Tibial artery (tissue), 4 donors: ENCODE results near the gene TAS2R60.
"Not testable (repeated sequence)": the region's sequence is repeated elsewhere in the genome, so short reads cannot be mapped to it uniquely, and the experiment has no call there.

ENCODE experiments used
- DNase-seq, 2 donors: peaks; one replicate each; pipeline ENCODE4 v3.0.0-alpha.2; 2019
- H3K27ac ChIP-seq, 2 donors: fragments of 200-600 bp; sonication (generic) in 1 of 2; 1 replicate in 1 of 2; 2 replicates in 1 of 2; pipeline ENCODE4 v1.5.1; 2018 to 2019; ENCODE audit warnings: mild to moderate bottlenecking in 1 of 2
- H3K27me3 ChIP-seq, 2 donors: fragments of 200-600 bp; sonication (generic) in 1 of 2; one replicate each; pipeline versions ENCODE4 v1.5.1 to v1.6.0; 2016 to 2019
- H3K36me3 ChIP-seq, 3 donors: fragments of 200-600 bp; sonication (generic) in 2 of 3; one replicate each; pipeline ENCODE4 v1.5.1; 2016 to 2019; ENCODE audit warnings: mild to moderate bottlenecking in 2 of 3
- H3K4me1 ChIP-seq, 4 donors: fragments of 200-600 bp; sonication (generic) in 2 of 4; 1 replicate in 3 of 4; 2 replicates in 1 of 4; pipeline ENCODE4 v1.5.1; 2016 to 2019
- H3K4me3 ChIP-seq, 2 donors: fragments of 200-600 bp; sonication (generic) in 1 of 2; 1 replicate in 1 of 2; 2 replicates in 1 of 2; pipeline ENCODE4 v1.5.1; 2018 to 2019; ENCODE audit warnings: mild to moderate bottlenecking in 2 of 2
- H3K9me3 ChIP-seq, 3 donors: fragments of 200-600 bp; sonication (generic) in 1 of 3; one replicate each; pipeline ENCODE4 v1.5.1; 2016 to 2019
- intact Hi-C: fragments of 100-400 bp; cut with DNase I; formaldehyde crosslinking; loops from one replicate; pipeline ENCODE4 v1.15.0; 2023; ENCODE audit warnings: low total_unique reads
- TF ChIP-seq, protein P1 (sequence below), 2 experiments: fragments of 200-600 bp in 1 of 2; fragments of 450-650 bp in 1 of 2; IDR thresholded peaks; one replicate each; pipeline ENCODE4 v1.5.1; 2017 to 2019; ENCODE audit warnings: antibody characterized with exemption in 2 of 2, mild to moderate bottlenecking in 1 of 2, moderate library complexity in 1 of 2

TAS2R60 gene

DNA sequence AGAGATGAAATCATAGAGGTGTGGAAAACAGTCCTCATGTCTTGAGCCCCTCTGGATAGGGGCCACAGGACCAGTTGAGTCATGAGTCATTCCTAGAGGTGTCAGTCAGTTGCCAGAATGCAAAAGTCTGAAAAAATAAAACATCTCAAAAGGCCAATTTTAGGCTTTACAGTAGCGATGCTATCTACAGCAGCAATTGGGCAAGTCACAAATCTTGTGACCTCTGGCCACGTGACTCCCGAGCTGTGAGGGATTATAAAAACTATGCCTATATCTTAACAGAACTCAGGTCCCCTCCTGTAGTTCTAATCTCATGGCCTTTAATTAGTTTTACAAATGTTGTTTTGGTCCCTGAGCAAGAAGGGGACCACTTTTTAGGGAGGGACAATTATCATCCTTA is 18.8 kb downstream of the TAS2R60 start:
- no peak for DNase-seq
- Histone ChIP-seq H3K36me3 (no peaks in the 10 kb centered on the region), H3K4me3 (no peak overlapping the region), H3K4me1 (no peaks in the 10 kb centered on the region), H3K9me3 (no peaks in the 10 kb centered on the region), H3K27me3 (no peaks in the 10 kb centered on the region), H3K27ac (no peak overlapping the region)
- TF ChIP-seq, protein P1, sequence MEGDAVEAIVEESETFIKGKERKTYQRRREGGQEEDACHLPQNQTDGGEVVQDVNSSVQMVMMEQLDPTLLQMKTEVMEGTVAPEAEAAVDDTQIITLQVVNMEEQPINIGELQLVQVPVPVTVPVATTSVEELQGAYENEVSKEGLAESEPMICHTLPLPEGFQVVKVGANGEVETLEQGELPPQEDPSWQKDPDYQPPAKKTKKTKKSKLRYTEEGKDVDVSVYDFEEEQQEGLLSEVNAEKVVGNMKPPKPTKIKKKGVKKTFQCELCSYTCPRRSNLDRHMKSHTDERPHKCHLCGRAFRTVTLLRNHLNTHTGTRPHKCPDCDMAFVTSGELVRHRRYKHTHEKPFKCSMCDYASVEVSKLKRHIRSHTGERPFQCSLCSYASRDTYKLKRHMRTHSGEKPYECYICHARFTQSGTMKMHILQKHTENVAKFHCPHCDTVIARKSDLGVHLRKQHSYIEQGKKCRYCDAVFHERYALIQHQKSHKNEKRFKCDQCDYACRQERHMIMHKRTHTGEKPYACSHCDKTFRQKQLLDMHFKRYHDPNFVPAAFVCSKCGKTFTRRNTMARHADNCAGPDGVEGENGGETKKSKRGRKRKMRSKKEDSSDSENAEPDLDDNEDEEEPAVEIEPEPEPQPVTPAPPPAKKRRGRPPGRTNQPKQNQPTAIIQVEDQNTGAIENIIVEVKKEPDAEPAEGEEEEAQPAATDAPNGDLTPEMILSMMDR (IDR thresholded peaks at IDR 0.05) = no peak
- intact Hi-C loops = no loop called here

DNA sequence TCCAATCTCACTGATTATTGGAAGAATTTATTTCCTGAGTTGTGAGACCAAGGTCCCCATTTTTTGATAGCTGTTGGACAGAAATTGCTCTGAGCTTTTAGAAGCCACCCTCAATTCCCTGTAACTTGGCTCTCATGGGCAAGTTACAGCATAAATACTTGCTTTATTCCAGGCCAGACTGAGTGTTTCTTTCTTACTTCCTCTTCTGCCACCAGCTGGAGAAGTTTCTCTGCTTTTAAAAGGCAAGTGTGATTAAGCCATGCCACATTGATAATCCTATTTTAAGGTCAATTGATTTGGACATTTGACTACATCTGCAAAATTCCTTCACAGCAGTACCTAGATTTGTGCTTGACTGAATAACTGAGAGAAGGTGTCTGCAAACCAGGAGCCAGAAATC is 20.3 kb downstream of the TAS2R60 start:
- H3K27me3 ChIP-seq = no peaks in the 10 kb centered on the region
- intact Hi-C loops = no loop called here
- TF ChIP-seq, protein P1 (IDR thresholded peaks at IDR 0.05) = no peak
- H3K4me1 ChIP-seq = no peaks in the 10 kb centered on the region
- H3K9me3 ChIP-seq = no peaks in the 10 kb centered on the region
- no peak overlapping the region for H3K4me3 ChIP-seq
- H3K27ac ChIP-seq = no peak overlapping the region
- H3K36me3 ChIP-seq = no peaks in the 10 kb centered on the region
- DNase-seq = no peak

DNA sequence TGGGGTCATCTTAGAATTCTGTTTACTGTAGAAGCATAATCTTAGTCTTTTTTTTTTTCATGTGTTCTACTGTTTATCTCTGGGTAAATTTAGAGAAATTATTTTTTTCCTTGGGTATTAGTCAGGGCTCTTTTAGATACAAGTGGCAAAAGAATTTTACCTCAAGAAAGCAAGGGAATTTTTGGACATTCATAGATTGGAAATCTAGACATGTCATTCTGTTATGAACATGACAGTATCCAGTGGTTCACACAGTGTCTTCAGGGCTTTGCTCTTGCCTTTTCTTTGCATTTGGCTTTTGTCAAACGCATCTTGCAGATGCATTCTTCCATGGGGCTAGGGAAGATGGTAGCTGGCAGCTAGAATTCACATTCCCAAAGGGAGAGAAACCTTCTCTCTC is 20.7 kb downstream of the TAS2R60 start:
- intact Hi-C loops = no loop called here
- H3K4me3 ChIP-seq = no peak overlapping the region
- H3K9me3 ChIP-seq = no peaks in the 10 kb centered on the region
- no peaks in the 10 kb centered on the region for H3K36me3 ChIP-seq
- no peak overlapping the region for H3K27ac ChIP-seq
- no peaks in the 10 kb centered on the region for H3K4me1 ChIP-seq
- H3K27me3 ChIP-seq = no peaks in the 10 kb centered on the region
- no peak for DNase-seq
- TF ChIP-seq, protein P1 (IDR thresholded peaks at IDR 0.05) = no peak

DNA sequence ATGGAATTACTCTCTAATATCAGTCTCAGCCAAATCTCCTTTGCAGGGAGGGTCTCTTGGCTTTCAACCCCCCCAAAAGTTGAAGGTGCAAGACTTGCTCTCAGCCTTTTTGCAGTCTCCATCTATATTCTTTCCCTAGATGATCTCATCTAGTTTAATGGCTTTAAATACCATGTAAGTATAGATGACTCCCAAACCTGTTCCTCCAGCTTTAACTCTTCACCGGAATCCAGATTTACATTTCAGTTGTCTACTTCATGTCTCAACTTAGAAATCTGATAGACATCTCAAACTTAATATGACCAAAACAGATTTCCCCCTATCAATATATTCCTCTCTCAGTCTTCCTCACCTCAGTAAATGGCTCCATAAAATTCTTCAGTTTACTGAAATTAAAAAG is 24.5 kb downstream of the TAS2R60 start:
- DNase-seq = no peak
- Histone ChIP-seq H3K4me3 (no peak overlapping the region), H3K9me3 (peaks cover 0 to 5% (median 4%) of the 10 kb centered on the region in 3 donors), H3K4me1 (no peaks in the 10 kb centered on the region), H3K36me3 (no peaks in the 10 kb centered on the region), H3K27ac (no peak overlapping the region), H3K27me3 (no peaks in the 10 kb centered on the region)
- intact Hi-C loops = no loop called here
- TF ChIP-seq, protein P1 (IDR thresholded peaks at IDR 0.05) = no peak

DNA sequence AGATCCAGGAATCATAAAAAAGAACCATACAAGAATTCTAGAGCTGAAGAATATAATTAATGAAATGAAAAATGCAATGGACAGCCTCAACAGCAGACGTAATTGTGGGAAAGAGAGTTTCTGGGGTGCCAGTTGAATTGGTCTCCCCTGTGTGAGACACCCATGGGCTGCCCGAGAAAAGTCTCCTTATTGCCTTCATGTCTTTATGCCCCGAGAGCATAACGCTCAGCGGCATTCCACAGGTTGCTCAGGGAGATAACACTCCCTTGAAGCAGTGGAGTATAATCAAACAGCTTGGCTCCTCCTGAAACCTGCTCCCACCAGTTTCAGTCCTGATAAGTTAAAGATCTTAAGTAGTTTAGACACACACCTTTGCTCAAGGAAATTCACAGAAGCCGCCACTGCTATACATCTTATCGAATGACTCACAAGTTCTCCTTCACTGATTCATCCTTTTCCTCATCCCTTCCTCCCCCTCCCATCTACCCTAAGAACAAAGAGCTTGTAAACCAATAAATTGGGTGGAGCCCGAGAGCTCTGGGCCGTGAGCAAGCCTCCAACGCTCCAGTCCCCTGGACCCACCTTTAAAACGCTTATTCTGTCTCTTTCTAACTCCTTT is 28.9 kb downstream of the TAS2R60 start:
- H3K4me3 ChIP-seq, intact Hi-C loops, DNase-seq, H3K27me3 ChIP-seq, H3K27ac ChIP-seq, H3K36me3 ChIP-seq, H3K9me3 ChIP-seq, H3K4me1 ChIP-seq: not testable (repeated sequence)

DNA sequence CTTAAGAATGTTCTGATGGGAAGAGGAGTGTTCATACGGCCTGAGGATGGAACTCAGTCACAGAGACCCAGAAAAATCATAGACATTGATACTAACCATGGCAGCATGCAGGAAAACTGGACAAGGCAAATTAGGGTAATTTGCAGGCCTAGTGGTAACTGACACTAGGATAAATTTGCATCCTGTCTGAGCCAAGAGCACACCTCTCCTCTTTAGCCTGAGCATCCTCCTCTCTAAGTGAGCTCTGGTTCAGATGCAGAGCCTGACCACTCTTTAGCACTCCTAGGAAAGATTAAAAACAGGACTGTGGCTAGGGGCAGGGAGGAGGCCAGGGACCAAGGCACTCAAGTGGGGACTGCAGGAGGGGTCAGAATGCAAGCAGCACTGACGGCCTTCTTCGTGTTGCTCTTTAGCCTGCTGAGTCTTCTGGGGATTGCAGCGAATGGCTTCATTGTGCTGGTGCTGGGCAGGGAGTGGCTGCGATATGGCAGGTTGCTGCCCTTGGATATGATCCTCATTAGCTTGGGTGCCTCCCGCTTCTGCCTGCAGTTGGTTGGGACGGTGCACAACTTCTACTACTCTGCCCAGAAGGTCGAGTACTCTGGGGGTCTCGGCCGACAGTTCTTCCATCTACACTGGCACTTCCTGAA is 34.4 kb downstream of the TAS2R60 start, which contains the start of gene TAS2R41:
Gene TAS2R41, plus strand, starts transcription at position 373 of the 650 bp plus-strand sequence. Its CDS starts 0 bp downstream, at position 373.
- H3K36me3 ChIP-seq = no peaks in the 10 kb centered on the region
- H3K4me3 ChIP-seq = no peak within 1 kb of the TSS
- intact Hi-C loops = no loop called here
- no peak for DNase-seq
- no peaks in the 10 kb centered on the region for H3K4me1 ChIP-seq
- H3K9me3 ChIP-seq = no peaks in the 10 kb centered on the region
- H3K27me3 ChIP-seq = no peaks in the 10 kb centered on the region
- no peak within 1 kb of the TSS for H3K27ac ChIP-seq
- TF ChIP-seq, protein P1 (IDR thresholded peaks at IDR 0.05) = no peak
